Stimulated activated CD4-positive, alpha-beta T cell treated with anti-CD3 and anti-CD28 coated beads, Interleukin-15, amount 100 ng/mL, for 24 hours (primary cell): ENCODE data around the gene PSTPIP1.

ENCODE experiments used
- DNase-seq: peaks from one replicate; pipeline ENCODE4 v3.0.0-alpha.2; 2020

Gene PSTPIP1

DNA sequence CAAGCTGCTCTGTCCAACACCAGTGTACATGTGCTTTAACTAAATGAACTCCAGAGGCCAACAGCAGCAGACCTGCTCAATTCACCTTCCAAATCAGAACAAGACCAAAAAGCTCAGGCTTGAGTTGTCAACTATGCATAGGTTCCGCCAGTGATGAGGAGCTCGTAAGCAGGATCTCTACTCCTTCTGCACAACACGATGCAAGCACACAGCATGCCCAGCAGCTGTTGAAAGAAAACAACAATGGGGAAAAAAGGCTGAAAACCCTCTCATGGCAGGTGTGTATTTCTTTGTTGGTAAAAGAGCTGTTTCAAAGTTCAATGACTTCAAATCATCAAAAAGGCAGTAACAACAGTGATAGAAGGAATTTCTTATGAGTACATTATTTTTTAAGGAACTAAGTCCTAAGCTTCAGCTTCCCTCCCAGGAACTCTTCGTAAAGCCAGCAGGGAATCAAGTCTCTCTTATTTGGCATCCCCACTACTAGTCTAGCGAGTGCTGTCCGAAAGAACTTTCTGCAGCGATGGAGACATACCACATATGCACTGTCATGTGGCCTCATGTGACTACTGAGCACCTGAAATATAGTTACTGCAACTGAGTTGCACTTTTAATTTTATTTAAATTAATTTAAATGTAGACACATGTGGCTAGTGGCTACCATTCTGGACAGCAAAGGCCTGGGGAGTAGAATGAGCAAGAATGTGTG is 51.9 kb downstream of the PSTPIP1 start:
- no peak for DNase-seq

DNA sequence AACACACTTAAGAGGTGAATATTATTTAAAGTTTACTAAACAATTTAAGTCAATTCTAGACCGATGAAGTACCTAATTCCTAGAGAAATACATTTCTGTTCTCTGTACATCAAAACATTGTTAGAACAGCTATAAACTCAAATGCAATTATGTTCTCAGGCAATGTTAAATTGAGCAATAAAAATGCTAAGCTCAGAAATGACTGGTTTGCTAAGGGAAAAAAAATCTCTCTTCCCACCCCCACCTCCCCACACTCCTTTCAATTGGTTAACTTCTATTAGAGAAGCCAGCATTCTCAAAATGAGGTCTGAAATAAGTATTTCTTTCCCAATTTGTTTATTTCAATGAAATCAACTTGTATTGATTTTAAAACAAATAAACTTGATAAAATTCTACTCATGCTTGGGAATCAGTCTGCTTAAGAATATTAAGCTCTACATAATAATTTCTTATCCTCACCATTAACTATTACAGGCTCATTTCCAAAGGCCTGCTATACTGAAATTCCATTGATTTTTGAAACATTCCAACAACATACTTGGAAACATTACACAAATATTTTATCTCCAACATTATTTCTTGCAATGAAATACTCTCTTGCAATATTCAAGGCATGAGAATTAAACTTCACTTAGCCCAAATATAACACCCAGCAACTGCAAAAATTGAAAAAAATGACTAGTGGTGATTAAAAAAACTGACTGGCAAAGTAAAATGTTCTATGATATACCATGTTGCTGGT is 53.4 kb downstream of the PSTPIP1 start:
- DNase-seq = no peak

- DNase-seq = no peak
These were observed 57.6 kb downstream of the PSTPIP1 start for GRCh38 chr15:77052556-77052955.

DNA sequence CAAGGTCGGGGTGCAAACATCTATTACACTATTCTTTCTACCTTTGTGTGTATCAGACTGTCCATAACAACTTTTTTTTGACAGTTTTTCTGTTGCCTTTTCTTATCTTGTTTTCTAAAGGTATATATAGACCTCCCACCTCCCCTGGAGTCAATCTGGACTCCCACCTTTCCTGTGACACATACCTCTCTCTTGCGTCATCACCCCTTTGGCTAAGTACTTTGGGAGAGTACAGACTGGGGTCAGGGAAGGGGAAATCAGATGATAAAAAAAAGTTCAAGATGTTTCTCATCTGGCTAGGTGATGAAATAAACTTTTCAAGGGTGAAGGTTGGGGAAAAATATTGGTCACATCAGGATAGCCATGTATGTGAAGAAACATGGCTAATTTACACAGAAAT is 58.8 kb downstream of the PSTPIP1 start:
- DNase-seq = no peak

DNA sequence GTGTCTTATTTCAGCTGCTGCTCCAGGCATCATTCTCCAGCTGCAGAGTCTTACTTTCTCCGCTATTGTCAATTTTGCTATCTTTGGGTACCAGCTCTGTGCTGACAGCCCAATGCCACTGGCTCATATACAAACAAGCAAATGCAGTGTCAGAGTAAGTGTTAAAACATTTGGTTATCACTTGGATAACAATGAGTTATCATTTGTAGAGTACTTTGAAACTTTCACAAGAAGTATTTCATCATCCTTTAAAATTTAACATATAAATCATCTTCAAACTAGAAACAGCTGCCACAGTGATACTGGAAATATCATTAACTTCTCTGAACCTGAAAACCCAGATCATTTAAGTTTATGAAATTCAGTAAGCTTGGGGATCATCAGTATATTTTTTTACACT is 62.1 kb downstream of the PSTPIP1 start:
- no peak for DNase-seq

- no peak for DNase-seq
These were observed 62.8 kb downstream of the PSTPIP1 start for GRCh38 chr15:77057685-77058084.

DNA sequence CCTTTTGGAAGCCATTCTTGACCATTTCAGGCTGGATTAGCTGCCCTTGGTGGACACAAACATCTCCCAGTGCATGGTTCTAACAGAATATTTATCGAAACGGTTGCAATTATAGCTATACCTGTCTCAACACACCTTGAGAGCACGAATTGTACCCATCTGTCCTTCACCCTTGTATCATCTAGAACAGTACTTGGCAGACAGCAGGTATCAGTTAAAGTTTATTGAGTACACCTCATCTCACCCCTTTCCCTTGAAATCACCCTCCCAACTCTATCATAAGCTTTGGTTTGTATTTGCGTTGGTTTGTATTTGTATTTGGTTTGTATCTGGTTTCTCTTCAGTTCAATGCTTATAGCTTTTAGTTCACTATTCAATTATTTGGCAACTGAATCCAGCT is 63.5 kb downstream of the PSTPIP1 start:
- no peak for DNase-seq

- DNase-seq = no peak
These were observed 64.9 kb downstream of the PSTPIP1 start for GRCh38 chr15:77059786-77060361.

DNA sequence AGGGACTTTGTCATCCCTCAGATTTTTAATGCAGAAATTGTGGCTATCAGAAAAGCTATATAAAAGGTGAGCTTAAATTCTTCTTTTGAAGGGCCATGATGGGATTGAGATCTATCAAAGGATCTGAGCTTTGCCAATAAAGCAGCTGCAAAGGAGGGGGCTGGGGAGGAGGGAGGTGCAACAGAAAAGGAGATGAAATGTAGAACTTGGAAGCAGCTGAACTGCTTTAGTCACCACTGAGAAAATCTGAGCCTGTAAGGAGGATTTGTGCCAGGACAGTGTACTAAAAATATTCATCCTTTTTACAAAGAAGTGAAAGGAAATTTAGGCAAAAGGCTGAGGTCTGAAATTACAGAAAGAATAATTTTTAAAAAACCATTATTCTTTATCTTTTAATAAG is 65.6 kb downstream of the PSTPIP1 start:
- no peak for DNase-seq

DNA sequence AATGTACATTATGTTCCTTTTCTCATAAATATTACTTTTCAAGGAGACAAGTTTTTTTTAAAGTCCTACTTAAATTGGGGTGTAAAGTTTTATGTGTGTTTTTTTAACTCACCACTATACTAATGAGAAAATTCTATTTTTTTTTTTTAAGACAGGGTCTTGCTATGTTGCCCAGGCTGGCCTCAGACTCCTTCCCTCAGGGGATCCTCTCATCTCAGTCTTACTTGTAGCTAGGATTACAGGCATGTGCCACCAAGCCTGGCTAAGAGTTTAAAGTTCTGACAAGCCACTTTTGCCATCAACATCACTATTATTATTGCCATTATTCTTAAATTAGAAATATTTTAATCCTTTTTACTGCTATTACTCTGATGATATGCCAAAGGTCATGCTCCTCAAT is 68.3 kb downstream of the PSTPIP1 start:
- DNase-seq = no peak

DNA sequence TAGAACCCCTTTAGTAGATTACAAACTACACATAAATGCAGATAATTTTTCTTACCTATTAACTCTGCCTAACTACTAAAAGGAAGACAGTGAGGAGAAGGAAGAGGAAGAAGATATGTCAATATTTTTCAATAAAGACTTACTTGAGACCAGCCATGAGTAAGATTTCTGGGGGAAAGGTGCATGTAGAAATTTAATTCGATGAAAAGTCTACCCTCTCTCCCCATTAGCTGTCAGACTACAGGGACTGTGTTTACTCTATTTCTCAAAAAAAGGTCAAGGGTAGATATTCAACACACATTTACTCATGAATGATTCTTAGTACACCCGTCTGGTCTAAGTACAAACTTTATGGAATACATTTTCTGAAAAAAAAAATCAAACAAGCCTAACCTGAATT is 69.1 kb downstream of the PSTPIP1 start:
- no peak for DNase-seq

- DNase-seq = no peak
These were observed 69.8 kb downstream of the PSTPIP1 start for GRCh38 chr15:77064539-77065308.

DNA sequence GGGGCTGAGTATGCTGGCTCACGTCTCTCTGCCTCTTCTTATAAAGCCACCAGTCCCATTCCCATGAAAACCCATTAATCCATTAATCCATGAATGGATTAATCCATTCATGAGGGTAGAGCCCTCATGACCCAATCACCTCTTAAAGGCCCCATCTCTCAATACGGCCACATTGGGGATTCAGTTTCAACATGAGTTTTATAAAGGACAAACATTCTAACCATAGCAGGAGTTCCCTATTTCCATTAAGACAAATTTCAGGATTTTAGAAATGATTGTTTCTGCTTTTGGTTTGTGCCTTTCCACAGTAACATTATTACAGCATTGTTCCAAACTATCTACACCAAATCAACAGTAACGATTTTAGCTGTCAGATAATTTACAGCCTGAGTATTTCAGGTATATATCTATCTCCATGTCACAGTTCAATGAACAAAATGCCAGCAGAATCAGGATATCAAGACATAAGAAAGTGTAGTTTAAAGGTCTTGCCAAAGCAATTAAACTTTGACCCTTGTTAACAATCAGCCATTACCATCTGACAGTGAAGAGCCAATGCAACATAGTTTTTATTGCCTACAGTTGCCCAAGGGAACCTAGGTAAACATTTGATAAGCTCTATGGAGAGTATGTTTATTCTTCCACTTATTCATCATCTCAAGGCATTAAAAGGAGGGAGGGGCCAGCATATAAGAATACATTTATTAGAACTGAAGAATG is 72.2 kb downstream of the PSTPIP1 start:
- no peak for DNase-seq

DNA sequence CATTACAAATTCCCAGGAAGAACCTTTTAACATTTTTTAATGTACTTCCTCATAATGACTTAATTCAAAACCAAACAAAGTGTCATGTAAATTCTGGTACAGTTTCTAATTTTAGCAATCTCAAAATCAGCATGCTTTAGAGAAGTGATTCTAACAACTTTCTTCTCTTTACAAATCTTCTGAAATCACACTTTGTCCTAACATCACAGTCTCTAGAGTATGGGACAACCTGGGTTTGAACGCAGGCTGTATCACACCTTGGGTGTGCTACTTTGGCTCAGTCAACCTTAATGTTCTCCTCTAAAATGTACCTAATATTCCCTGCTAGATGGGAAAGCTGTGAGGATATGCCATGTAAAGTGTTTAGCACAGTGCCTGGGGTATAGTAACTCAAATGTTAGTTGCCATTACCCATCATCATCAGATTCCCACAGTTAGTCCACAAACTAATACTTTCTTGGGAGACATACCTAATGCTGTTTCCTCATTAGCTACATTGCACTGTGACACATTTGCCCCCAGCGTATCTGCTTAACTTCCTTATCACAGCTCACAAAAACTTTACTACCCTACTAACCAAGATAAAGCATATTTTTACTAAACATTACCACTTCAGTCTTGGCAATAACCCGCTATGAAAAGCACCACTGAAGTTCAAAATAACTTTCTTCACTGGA is 72.9 kb downstream of the PSTPIP1 start:
- no peak for DNase-seq

DNA sequence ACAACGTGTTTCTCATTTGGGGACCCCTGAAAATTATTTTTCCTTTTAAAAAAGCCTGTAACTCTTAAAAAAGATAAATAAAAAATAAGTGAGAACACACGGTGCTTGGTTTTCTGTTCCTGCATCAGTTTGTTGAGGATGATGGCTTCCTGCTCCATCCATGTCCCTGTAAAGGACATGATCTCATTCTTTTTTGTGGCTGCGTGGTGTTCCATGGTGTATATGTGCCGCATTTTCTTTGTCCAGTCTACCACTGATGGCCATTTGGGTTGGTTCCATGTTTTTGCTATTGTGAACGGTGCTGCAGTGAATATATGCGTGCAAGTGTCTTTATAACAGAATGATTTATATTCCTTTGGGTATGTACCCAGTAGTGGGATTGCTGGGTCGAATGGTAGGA is 73.7 kb downstream of the PSTPIP1 start:
- no peak for DNase-seq

DNA sequence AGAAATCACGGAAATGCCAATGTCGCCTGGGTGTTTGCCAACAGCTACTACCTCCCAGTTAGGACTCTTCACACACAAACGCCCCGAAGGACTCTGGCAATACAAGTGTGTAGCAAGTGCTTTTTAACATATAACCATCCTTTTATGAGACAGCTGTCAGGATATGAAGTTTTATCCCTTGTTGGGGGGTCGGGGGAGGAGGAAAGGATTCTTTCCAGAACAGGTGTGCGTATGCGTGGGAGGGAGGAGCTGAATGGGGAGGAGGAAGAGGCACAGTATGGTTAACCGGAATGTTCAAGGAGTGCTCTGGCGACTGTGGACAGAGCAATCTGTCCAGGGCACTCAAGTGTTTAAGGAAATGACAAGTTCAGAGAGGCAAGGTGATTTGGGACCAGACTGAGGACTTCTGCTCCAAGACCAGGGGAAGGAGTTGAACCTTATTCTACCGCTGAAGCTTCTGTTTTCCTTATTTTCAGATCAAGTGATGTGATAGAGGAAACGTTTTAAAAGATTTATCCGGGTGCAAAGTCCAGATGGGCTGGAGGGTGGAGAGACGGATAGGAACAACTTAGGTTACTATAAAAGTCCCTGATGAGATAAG is 74.7 kb downstream of the PSTPIP1 start:
- no peak for DNase-seq

DNA sequence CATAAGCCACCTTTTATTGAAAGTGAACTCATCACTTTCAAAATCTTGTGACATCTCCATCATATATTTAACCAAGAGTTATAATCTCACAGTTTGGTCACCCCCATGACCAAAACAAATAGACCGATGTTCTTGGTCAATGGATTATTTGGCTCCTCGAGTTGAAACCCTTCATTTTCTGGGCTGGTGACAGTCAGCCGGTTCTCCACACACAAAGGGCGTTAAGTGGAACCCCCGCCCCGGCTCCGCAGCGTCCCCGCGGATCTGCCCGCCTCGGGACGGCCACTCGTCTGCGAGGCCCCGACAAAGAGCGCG is 75.2 kb downstream of the PSTPIP1 start:
- no peak for DNase-seq

DNA sequence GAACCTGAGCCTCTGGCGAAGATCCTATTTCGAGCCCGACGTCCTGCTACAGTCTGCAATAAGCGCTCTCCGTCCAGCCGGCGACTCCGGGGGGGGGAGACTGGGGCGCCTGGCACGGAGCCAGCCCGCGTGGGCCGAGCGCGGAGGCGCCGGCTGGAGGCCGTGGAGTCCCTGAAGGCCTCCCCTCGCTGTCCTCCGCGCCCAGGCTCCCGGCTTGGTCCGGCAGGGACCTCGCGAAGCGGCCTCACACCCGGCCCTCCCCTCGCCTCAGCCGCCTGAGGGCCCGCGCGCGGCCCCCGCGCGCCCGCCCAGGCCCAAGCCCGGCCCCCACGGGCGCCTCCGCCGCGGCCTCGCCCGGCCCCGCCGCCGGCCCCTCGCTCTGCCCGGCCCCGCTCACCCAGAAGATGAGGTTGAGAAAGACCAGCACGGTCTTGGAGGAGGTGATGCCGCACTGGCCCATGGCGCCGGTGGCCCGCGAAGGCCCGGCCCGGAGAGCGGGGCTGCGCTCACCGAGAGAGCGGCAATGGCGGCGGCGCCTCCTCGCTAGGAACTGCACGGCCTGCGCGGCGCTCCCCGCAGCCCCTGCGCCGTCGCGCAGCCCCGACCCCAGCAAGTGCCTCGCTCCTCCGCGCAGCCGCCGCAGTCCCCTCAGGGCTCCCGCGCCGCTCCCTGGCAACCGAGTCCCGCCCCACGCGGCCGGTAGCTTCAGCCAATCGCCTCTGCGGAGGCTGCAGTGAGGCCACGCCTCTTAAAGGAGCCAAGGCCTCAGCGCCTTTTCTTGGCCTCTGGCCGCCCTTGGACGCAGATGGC is 75.8 kb downstream of the PSTPIP1 start, which contains the start of gene TSPAN3:
TSS of gene TSPAN3 (minus strand) at position 615 of the 810 bp plus-strand sequence. CDS start at position 460, 155 bp downstream.
- peak; percentile 96 for DNase-seq

DNA sequence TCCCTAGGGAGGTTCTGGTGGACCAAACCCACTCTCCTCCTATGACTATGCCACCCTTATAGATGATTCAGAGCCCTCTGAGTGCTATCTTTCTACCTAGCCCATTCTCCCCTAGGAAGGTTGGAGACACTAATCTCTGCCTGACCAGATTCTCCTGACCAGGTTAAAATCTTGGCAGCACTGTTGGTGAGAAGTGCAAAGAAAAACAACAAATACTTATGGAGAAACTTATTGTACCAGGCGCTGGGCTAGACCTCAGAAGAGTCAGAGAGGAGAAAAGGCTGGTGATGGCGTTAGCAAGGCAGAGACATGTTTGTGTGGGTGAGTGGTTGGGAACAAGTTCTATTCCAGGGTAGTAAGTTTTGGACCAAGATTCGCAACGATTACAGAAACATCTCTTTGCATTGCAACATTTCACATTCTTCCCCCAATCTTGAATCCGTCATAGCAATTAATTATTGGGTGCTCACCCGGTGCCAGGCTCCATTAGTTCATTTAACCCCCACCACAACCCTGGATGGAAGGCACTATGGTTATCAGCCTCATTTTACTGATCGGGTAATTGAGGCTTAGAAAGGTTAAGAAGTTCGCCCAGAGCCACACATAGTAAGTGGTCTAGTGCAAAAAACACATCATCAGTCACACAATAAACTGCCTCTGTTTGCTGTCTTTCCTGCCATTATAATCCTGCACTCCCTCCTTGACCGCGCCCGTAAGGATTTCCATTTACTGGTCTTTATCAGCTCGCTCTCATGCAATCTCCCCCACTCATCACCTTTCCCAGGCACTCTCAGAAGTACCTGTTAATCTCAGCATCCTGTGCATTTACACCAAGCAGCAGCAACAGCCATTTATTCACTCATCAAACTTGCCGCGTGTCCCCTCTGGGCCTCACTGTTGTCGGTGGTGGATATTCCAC is 76.6 kb downstream of the PSTPIP1 start:
- DNase-seq = no peak

- DNase-seq = no peak
These were observed 79.4 kb downstream of the PSTPIP1 start for GRCh38 chr15:77074350-77074749.
